ENCODE measurements around the gene ZFTA.

ZFTA gene

GRCh38 chr11:63760487-63761079 is 8.0 kb downstream of the ZFTA start:
- H3K27ac ChIP-seq (ENCODE audit: low read depth, low read length), result no peak overlapping the region
- no peak overlapping the region for H3K4me3 ChIP-seq (ENCODE audit: low read length)
- H3K36me3 ChIP-seq (ENCODE audit: control insufficient read depth, low read length), result peaks cover 19% of the 10 kb centered on the region
- H4K20me1 ChIP-seq (ENCODE audit: control insufficient read depth, insufficient read depth, low read depth, low read length), result no peaks in the 10 kb centered on the region
- no peak for TF ChIP-seq CTCF (IDR thresholded peaks at IDR 0.05; ENCODE audit: low read depth, low read length, poor library complexity, severe bottlenecking)
- no peak for TF ChIP-seq EZH2phosphoT487 (IDR thresholded peaks at IDR 0.05; ENCODE audit: borderline replicate concordance, low read length)
- H3K27me3 ChIP-seq (ENCODE audit: control insufficient read depth, low read length), result no peaks in the 10 kb centered on the region
- H3K9me2 ChIP-seq (replicated peaks; ENCODE audit: control insufficient read depth, low read length), result no peaks in the 10 kb centered on the region
- 0 out of 2 replicates have a peak, but pooled peaks cover 3% of the 10 kb centered on the region for H3F3A ChIP-seq (ENCODE audit: control insufficient read depth, insufficient read depth)
- H3K79me2 ChIP-seq (ENCODE audit: control insufficient read depth, low read length), result no peaks in the 10 kb centered on the region
- H3K4me1 ChIP-seq (ENCODE audit: control insufficient read depth, low read length), result no peaks in the 10 kb centered on the region
- no peaks in the 10 kb centered on the region for H3K9me3 ChIP-seq (ENCODE audit: control insufficient read depth, insufficient read depth, low read length)
- H3K4me2 ChIP-seq (ENCODE audit: low read length), result no peak overlapping the region

GRCh38 chr11:63756919-63757761 is 11.4 kb downstream of the ZFTA start:
- no peaks in the 10 kb centered on the region for H4K20me1 ChIP-seq (ENCODE audit: control insufficient read depth, insufficient read depth, low read depth, low read length)
- no peak for TF ChIP-seq CTCF (IDR thresholded peaks at IDR 0.05; ENCODE audit: low read depth, low read length, poor library complexity, severe bottlenecking)
- no peak for TF ChIP-seq EZH2phosphoT487 (IDR thresholded peaks at IDR 0.05; ENCODE audit: borderline replicate concordance, low read length)
- no peaks in the 10 kb centered on the region for H3K4me1 ChIP-seq (ENCODE audit: control insufficient read depth, low read length)
- no peak overlapping the region for H3K4me3 ChIP-seq (ENCODE audit: low read length)
- H3K27ac ChIP-seq (ENCODE audit: low read depth, low read length), result no peak overlapping the region
- no peaks in the 10 kb centered on the region for H3K79me2 ChIP-seq (ENCODE audit: control insufficient read depth, low read length)
- H3F3A ChIP-seq (ENCODE audit: control insufficient read depth, insufficient read depth), result 0 out of 2 replicates have a peak, but pooled peaks cover 3% of the 10 kb centered on the region
- no peaks in the 10 kb centered on the region for H3K9me3 ChIP-seq (ENCODE audit: control insufficient read depth, insufficient read depth, low read length)
- H3K4me2 ChIP-seq (ENCODE audit: low read length), result no peak overlapping the region
- H3K36me3 ChIP-seq (ENCODE audit: control insufficient read depth, low read length), result peaks cover 32% of the 10 kb centered on the region
- no peaks in the 10 kb centered on the region for H3K27me3 ChIP-seq (ENCODE audit: control insufficient read depth, low read length)
- H3K9me2 ChIP-seq (replicated peaks; ENCODE audit: control insufficient read depth, low read length), result no peaks in the 10 kb centered on the region

- Histone ChIP-seq H3K27ac (ENCODE audit: low read depth, low read length) (no peak overlapping the region), H3K9me2 (replicated peaks; ENCODE audit: control insufficient read depth, low read length) (no peaks in the 10 kb centered on the region), H3K4me3 (ENCODE audit: low read length) (no peak overlapping the region), H3K79me2 (ENCODE audit: control insufficient read depth, low read length) (no peaks in the 10 kb centered on the region), H3K9me3 (ENCODE audit: control insufficient read depth, insufficient read depth, low read length) (no peaks in the 10 kb centered on the region), H4K20me1 (ENCODE audit: control insufficient read depth, insufficient read depth, low read depth, low read length) (no peaks in the 10 kb centered on the region), H3K27me3 (ENCODE audit: control insufficient read depth, low read length) (no peaks in the 10 kb centered on the region), H3K4me1 (ENCODE audit: control insufficient read depth, low read length) (no peaks in the 10 kb centered on the region), H3K36me3 (ENCODE audit: control insufficient read depth, low read length) (peaks cover 26% of the 10 kb centered on the region), H3F3A (ENCODE audit: control insufficient read depth, insufficient read depth) (no peaks in the 10 kb centered on the region), H3K4me2 (ENCODE audit: low read length) (no peak overlapping the region)
- no peak for TF ChIP-seq EZH2phosphoT487 (IDR thresholded peaks at IDR 0.05; ENCODE audit: borderline replicate concordance, low read length)
- no peak for TF ChIP-seq CTCF (IDR thresholded peaks at IDR 0.05; ENCODE audit: low read depth, low read length, poor library complexity, severe bottlenecking)
Measured at GRCh38 chr11:63749624-63750023, 19.0 kb downstream of the ZFTA start.

All from DOHH2 (cell line).